ENCODE results near the gene SMAD6. TPM values are rescaled to one million over a fixed set of nuclear protein-coding genes. Genes with fewer than 3 reads are reported as not detected.

SMAD6 gene
- total RNA-seq, 1 donor from 2014 or later: 14.6 TPM

DNA sequence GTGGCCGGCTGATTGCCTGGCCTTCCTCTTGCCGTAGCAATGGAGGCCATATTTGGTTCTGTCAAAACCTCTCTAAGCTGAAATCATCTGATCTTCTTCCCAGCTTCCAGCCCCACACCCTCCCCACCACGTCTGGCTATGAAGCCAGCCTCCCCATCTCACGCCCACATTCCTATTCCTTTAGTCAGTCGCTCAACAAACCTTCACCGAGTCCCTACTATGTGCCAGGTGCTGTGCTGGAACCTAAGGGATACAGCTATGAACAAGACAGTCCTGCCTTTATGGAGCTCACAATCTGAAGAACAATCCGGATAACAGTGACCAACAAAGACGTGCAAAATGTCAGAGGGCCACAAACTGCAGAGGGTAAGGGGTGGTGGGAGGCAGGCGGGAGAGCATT, 31.9 kb upstream of the SMAD6 start:
- TF ChIP-seq, protein P1, sequence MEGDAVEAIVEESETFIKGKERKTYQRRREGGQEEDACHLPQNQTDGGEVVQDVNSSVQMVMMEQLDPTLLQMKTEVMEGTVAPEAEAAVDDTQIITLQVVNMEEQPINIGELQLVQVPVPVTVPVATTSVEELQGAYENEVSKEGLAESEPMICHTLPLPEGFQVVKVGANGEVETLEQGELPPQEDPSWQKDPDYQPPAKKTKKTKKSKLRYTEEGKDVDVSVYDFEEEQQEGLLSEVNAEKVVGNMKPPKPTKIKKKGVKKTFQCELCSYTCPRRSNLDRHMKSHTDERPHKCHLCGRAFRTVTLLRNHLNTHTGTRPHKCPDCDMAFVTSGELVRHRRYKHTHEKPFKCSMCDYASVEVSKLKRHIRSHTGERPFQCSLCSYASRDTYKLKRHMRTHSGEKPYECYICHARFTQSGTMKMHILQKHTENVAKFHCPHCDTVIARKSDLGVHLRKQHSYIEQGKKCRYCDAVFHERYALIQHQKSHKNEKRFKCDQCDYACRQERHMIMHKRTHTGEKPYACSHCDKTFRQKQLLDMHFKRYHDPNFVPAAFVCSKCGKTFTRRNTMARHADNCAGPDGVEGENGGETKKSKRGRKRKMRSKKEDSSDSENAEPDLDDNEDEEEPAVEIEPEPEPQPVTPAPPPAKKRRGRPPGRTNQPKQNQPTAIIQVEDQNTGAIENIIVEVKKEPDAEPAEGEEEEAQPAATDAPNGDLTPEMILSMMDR (IDR thresholded peaks at IDR 0.05): no peak
- Mint-ChIP-seq H3K27me3 (ENCODE audit: unreplicated experiment) (no peaks in the 10 kb centered on the region), H3K36me3 (ENCODE audit: unreplicated experiment) (peaks cover 2% of the 10 kb centered on the region), H3K4me1 (ENCODE audit: unreplicated experiment) (no peaks in the 10 kb centered on the region), H3K9me3 (ENCODE audit: unreplicated experiment) (peaks cover 5% of the 10 kb centered on the region), H3K4me3 (ENCODE audit: unreplicated experiment) (no peak overlapping the region), H3K27ac (ENCODE audit: unreplicated experiment) (no peak overlapping the region)
- no peak for DNase-seq (ENCODE audit: extremely low spot score, unreplicated experiment)

DNA sequence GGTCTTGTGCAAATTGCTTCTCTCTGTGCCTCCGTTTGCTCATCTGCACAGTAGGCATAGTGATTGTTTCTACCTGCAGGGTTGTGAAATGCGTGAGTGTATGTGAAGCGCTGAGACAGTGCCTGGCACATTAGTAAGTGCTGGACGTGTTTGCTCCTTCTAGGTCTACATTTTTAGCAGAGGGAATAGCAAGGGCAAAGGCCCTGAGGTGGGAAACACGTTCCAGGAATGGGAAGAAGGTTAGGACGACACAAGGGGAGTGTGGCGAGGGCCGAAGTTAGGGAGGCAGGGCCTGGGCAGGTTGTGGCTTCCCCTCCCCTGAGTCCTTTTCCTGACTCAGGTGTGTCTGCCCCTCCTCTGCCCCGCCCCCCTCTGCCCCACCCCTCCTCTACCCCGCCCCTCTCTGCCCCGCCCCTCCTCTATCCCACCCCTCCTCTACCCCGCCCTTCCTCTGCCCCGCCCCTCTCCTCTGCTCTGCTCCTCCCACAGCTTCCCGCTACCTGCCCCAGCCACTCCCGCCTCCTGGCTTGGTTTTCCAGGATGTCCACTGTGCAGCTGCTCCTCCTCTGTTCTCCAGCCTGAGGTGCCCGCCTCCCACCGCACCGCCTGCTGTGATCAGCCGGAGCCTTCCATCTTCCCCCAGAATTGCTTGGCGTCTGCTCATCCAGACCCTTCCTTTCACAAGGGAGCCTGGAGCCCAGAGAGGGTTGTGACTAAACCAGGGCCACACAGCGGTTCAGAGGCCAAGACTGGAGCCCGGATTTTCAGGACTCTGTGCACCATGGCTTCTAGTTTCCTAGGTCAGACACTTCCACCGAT, 31.1 kb upstream of the SMAD6 start:
- DNase-seq (ENCODE audit: extremely low spot score, unreplicated experiment): no peak
- H3K4me1 Mint-ChIP-seq (ENCODE audit: unreplicated experiment): no peaks in the 10 kb centered on the region
- TF ChIP-seq, protein P1 (IDR thresholded peaks at IDR 0.05): no peak
- no peak overlapping the region for H3K4me3 Mint-ChIP-seq (ENCODE audit: unreplicated experiment)
- no peak overlapping the region for H3K27ac Mint-ChIP-seq (ENCODE audit: unreplicated experiment)
- peaks cover 5% of the 10 kb centered on the region for H3K9me3 Mint-ChIP-seq (ENCODE audit: unreplicated experiment)
- peaks cover 2% of the 10 kb centered on the region for H3K36me3 Mint-ChIP-seq (ENCODE audit: unreplicated experiment)
- no peaks in the 10 kb centered on the region for H3K27me3 Mint-ChIP-seq (ENCODE audit: unreplicated experiment)

DNA sequence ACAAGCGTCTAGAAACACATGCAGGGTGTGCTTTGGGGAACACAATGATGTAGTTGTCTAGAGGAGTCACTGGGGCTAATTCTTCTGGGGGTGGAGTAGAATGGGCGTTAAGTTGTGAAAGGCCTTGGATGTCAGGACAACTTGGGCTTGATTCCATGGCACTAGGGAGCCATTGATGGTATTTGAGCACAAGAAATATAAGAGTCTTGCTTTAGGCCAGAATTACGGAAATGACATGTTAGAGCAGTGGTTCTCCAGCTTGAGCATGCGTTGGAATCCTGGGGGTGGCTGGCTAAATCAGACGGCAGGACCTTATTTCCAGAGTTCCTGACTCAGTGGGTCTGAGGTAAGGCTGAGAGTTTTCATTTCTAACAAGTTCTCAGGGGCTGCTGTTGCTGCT, 29.2 kb upstream of the SMAD6 start:
- H3K27ac Mint-ChIP-seq (ENCODE audit: unreplicated experiment): no peak overlapping the region
- peaks cover 2% of the 10 kb centered on the region for H3K9me3 Mint-ChIP-seq (ENCODE audit: unreplicated experiment)
- no peak for DNase-seq (ENCODE audit: extremely low spot score, unreplicated experiment)
- H3K4me3 Mint-ChIP-seq (ENCODE audit: unreplicated experiment): no peak overlapping the region
- TF ChIP-seq, protein P1 (IDR thresholded peaks at IDR 0.05): no peak
- H3K27me3 Mint-ChIP-seq (ENCODE audit: unreplicated experiment): no peaks in the 10 kb centered on the region
- peaks cover under 1% of the 10 kb centered on the region for H3K36me3 Mint-ChIP-seq (ENCODE audit: unreplicated experiment)
- no peaks in the 10 kb centered on the region for H3K4me1 Mint-ChIP-seq (ENCODE audit: unreplicated experiment)

DNA sequence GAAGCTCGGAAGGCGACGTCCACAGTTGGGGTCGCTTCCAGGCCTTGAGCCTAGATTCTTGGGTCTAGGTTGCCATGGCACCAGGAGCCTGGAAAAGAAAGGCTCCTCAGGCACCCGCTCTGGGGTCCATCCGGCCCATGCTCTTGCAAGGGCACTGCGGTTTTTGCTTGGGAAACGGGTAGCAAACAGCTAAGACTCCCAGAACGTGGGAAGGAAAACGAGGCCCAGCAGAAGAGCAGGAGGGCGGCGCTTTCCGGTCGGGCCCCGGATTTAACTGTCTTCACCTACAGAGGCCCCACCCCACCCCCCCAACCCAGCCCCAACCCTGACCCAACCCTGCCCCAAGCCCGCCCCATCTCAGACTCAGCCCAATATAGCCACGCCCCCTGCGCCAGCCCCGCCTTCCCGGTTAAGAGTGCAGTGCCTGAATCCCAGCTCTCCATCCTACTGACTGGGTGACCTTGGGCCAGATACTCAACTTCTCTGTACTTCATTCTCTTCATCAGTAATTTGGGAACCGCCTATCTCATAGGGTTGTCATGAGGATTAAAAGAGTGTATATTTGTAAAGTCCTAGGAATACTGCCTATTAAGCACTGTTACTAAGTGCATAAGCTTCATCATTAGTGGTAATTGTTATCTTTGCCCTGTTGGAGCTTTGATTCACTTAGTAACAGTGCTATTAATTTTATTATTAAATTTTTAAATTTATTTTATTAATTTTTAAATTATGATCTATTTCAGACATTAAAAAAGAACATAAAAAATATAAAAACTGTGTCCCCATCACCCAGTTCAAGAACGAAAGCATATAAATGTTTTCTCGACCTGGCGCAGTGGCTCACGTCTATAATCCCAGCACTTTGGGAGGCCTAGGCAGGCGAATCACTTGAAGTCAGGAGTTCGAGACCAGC, 28.4 kb upstream of the SMAD6 start:
- Mint-ChIP-seq H3K36me3 (ENCODE audit: unreplicated experiment) (no peaks in the 10 kb centered on the region), H3K4me1 (ENCODE audit: unreplicated experiment) (no peaks in the 10 kb centered on the region)

More for the DNA sequence above, 28.4 kb upstream of the SMAD6 start:
- Mint-ChIP-seq H3K9me3 (ENCODE audit: unreplicated experiment) (no peaks in the 10 kb centered on the region), H3K4me3 (ENCODE audit: unreplicated experiment) (no peak overlapping the region), H3K27me3 (ENCODE audit: unreplicated experiment) (no peaks in the 10 kb centered on the region), H3K27ac (ENCODE audit: unreplicated experiment) (no peak overlapping the region)
- no peak for DNase-seq (ENCODE audit: extremely low spot score, unreplicated experiment)
- TF ChIP-seq, protein P1 (IDR thresholded peaks at IDR 0.05): no peak
